Stimulated activated CD4-positive, alpha-beta T cell treated with anti-CD3 and anti-CD28 coated beads, Interleukin-4, amount 100 ng/mL, for 48 hours (primary cell): ENCODE data around the gene ZNF354B.
"Not testable (repeated sequence)": the region's sequence is repeated elsewhere in the genome, so short reads cannot be mapped to it uniquely, and the experiment has no call there.

Experiments
- DNase-seq, 2 donors: peaks; one replicate each; pipeline ENCODE4 v3.0.0-alpha.2; 2020; ENCODE audit warnings: low read depth in 2 of 2

The ZNF354B gene

DNA sequence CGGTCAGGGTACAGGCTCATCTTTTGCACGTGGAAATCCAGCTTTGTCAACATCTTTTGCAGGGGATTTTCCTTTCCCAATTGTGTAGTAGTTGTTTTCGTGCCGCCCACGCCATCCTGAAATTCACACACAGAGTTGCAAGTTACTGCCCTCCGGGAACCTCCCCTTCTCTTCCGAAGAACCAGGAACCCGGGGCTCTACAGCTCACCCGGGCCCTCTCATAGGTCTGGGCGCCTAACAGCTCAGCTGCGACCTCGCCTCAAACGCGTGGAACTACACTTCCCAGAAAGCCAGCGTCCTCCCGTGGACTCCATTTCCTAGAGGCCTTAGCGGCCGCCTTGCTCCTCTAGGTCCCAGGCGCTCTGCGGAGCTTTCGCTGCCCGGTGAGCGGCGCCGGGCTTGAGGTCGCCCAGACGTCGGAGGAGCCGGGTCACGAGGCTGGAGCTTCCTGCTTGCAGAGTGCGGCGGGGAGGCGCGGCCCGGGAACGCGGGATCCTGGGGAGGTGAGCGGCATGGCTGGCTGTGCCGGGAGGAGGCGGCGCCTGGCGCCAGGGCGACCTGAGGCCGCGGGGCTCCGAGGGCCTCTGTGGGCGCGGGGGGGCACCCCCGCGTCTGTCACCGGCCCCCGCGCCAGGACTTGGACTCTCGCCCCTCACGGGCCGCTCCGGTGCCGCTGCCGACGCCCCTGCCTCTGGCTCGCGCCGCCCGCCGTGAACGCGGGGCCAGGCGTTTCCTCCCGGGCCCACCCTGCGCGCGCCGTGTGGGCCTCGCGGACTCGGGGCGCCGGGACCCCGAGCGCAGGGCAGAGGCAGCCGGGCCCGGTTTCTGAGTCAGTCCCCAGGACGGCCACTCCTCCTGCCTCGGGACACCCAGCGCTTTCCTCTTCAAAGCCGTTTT, at the start of gene ZNF354B:
ZNF354B (plus strand) TSS at position 329 of the 897 bp plus-strand sequence. CDS start 1,095 bp downstream, outside the sequence.
- DNase-seq = peak; percentile 69 to 80

DNA sequence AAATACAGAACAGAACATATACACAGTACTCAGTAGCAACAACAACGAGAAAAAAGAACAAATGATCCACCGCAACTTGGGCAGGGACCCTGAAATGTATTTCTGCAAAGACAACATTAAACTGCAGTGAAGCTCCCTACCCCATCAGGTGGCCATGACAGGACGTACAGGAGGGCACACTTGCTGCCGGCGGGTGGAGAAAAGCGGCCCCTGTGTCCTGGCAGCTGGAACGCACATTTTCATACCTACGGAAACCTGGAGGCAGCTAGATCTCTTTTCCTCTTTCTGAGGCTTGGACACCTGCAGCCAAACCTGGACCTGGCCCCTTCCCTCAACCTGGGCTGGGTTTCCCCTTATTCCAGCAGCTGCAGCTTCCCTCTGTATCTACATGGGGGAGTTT, 42.2 kb upstream of the ZNF354B start:
- DNase-seq = no peak

DNA sequence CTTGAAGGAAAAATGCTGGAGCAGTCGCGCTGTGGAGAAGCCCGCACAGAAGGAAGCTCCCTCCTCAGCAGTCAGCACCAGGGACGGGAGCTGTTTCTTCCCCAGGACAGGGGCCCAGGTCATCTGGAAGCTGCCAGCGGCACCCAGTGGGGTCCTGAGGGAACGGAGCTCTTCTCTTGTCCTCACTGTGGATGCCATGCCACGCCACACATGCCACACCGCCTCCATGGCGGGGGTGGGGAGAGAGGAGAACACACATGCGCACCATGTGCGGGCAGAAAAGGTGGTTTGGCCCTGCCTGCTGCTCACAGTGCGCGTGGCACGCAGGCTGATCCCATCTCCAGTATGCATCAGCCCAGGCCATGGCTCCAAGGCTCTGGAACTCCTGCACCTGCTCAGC, 41.7 kb upstream of the ZNF354B start:
- DNase-seq = no peak

DNA sequence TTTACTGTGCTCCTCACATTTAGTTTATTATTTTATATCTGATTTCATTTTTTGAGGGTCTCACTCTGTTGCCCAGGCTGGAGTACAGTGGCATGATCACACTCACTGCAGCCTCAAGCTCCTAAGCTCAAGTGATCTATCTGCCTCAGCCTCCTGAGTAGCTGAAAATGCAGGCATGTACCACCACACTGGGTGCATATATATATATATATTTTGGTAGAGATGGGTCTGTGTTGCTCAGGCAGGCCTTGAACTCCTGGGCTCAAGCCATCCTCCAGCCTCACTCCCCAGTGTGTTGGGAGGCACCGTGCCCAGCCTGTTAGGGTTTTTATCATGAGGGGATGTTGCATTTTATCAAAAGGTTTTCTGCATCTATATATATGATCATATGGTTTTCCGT, 39.8 kb upstream of the ZNF354B start:
- DNase-seq = no peak

DNA sequence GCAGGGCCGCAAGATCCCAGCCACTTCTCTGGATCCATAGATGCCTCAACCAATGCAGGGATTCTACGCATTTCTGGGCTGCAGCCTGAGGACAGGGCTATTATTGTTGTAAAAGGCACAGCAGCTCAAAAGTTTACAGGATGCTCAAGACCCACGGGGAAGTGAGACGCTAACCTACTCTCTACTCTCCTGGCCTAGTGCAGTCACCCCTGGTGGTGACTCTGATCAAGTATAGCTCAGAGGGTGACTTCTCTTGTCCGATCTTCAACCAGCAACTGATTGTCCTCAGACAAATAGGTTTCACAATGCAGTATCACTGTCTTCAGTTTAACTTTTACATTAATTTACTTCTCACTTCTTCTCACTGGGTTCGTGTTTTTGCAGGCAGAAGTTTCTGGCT, 34.3 kb upstream of the ZNF354B start:
- no peak for DNase-seq

DNA sequence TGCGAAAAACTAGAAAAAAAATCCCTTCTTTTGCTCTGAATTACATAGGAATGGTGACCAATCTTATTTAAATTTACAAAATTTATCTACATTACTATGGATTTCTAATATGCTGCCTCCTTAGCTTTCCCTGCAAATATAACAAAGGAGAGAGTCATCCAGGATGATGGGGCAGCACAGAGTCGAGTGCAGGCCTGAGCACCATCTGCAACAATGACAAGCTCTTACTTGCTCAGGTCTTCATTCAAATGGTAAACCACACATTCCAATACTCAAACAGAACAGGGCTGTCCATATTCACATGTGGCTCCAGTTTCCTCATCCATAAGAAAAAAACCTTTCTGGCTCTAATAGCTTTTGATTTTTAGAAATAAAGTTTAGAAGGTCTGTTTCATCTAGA, 33.5 kb upstream of the ZNF354B start:
- no peak for DNase-seq

DNA sequence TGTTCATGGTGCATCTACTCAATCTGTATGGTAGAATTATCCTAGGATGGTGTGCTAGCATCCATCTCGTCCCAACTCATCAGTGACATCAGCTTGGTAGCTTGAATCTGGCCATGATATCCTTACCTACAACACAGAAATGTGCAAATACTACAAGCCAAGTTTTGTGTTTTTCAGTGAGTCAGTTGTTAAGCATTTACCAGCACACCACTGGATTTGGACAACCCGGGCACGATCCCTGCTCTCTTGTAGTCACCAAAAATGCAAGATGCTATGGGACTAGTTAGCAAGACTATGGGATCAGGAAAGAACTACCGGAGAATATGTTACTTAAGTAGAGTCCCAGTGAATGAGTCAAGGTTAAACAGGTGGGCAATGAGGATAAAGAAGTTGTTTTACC, 32.1 kb upstream of the ZNF354B start:
- no peak for DNase-seq

DNA sequence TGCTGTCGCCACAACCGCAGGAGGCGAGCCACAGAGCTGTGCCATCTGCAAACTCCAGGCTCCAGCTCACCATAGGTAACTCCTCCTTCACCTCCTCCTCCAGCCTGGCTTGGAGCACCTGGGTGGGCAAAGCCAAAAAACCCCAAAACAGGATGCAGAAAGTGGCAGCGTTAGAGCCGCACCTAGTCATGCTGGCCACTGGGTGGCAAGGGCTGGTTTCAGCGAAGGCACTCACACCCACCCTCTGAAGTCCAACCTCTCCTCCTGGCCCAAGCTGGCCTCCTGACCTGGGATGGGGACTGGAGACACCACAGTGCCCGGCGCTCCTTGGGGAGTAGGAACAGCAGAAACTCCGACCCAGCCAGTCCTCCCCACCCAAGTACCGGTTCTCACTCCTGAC, 28.7 kb upstream of the ZNF354B start:
- no peak for DNase-seq

DNA sequence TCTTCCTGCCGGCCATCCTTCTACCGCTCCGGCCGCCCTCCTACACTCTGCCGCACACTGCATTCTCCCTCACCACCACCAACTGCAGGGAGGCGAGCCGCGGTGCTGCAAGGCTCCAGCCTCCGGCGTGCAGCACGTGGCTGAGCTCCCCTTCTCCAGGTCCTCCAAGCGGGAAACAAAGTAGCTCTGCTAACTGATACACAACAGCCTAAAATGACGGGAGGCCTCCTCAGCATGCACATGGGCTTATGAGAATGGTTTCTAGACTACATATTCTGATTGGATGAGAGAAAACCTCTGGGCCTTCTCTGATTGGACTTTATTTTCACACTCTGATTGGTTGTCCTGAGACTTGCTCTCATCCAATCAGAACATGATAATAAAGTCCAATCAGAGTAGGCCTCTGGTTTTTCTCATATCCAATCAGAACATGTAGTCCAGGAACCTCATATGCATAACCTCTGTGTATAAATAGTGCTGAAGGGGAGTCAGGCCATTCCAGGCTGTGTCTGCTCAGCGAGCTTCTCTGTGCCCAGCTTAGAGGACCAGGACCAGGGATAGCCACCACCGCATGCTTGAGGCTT, 27.0 kb upstream of the ZNF354B start:
- no peak for DNase-seq

DNA sequence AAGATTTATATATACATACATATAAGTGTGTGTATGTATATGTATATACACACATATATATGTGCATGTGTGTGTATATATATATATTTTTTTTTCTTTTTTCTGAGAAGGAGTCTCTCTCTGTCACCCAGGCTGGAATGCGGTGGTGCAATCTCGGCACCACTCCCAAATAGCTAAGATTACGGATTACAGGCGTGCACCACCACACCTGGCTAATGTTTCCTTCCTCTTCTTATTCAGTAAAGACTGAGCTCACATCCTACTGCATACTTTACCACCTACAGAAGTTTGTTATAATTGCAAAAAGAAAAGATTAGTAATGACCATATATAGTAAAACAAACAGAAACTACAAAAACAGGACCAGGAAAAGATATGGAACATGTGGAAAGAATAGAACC, 23.1 kb upstream of the ZNF354B start:
- no peak for DNase-seq

DNA sequence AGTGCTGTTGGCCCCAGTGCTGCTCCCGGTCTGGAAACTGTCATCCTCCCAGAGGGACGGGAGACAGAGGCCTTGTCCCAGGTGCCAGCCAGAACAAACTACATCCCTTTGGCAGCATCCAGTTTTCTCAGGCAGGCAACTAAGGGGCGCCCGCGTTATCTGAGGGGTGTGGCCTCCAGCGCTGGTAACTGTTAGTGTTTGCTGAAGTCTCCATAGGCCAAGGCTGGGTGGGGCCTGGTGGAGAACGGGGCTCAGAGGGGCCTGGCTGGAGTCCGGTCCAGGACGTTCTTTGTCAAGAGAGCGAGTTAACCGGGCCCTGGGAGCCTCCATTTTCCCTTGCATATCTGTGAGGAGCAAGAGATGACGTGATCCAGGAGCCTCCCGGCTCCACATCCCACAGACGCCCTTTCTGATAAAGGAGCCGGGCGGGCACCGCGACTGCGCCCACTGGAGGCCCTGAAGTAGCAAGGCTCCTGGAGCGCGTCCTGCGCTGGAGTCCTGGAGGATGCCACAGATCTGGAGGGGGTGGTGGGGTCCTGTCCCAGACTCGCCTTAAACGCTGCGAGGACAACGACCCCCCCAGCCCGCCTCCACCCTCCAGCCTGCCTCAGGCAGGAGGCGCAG, 20.9 kb upstream of the ZNF354B start:
- DNase-seq = not testable (repeated sequence)

DNA sequence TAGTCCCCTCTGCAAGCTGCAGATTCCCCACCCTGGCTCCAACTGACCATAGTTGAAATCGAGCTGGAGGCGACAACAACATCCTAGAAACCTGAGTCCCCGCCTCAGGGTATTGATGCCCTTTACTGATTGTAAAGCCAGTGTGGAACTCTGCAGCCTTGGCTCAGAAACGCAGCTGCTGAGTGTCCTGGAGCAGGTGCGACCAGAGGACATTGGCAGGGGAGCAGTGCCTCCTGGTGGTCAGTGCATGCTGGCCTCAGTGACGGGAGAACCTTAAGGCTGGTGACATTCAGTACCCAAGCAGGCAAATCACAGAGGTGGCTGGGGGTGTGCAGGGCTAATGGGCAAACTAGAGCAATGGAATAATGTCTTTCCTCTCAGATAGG, 20.4 kb upstream of the ZNF354B start:
- DNase-seq = peak; percentile 29 to 34

DNA sequence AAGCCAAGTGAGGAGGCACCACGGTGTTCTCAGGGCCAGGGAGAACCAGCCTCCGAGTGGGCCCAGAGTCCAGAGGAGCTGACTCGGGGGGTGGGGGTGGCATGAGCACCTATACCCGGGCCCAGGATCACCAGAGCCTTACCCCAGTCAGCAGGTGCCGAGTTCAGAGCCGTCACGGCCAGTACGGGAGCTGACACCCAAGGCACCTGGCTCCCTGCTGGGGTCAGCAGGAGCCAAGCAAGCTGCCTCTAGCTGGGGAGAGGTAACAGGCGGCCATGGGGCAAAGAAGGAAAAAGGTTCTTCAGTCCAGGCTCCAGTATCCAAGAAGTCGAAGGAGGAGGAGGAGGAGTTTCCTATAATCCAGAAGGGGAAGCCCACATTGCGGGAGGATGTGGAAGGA, 19.4 kb upstream of the ZNF354B start:
- DNase-seq = not testable (repeated sequence)

DNA sequence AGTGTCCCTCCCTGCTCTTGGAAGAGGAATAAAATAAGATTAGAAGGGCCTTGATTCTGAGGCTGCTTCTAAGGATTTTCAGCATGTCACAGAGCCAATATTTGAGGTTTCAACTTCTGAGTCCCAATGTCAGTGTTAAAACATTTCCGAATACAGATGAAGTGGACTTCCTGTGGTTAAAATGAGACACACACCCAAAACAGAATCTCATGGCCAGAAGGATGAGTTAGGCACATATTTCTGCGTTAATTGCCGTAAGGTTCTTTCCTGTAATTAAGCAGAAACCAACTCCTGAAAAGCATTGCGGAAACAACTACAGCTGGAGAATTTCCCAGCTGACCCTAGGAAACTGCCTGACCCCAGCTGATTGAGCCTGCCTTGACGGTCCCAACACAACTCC, 10.4 kb upstream of the ZNF354B start:
- no peak for DNase-seq

DNA sequence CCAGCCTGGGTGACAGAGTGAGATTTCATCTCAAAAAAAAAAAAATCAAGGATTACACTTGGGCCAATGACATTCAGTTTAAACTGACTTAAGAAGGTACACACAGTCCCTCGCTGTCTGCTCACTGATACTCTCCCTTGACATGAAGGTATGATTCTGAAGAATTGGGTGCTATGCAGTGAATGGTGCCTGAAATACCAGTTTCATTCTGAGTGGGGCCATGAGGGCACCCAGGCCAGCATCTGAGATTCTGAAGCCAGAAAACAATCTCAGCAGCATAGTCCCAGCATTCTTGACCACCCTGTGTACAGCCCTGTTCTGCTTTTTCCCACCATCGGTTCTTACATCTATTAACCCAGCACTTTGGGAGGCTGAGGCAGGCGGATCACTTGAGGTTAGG, 7.8 kb upstream of the ZNF354B start:
- DNase-seq = no peak

DNA sequence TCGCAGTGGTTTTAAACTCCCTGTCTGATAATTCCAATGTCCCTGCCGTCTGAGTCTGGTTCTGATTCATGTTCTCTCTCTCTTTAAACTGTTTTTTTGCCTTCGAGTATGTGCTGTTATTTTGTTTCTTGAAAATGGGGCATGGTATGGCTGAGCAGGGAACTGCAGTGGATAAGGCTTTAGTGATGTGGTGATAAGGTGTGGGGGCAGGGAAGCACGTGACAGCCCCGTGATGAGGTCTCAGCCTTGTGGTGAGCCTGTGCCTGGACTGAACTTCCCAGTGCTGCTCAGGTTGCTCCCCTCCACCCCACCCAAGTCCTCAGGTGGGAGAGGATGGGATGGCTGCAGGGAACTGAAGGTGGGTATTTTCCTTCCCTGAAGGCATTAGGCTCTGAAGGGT, 5.5 kb upstream of the ZNF354B start:
- no peak for DNase-seq

DNA sequence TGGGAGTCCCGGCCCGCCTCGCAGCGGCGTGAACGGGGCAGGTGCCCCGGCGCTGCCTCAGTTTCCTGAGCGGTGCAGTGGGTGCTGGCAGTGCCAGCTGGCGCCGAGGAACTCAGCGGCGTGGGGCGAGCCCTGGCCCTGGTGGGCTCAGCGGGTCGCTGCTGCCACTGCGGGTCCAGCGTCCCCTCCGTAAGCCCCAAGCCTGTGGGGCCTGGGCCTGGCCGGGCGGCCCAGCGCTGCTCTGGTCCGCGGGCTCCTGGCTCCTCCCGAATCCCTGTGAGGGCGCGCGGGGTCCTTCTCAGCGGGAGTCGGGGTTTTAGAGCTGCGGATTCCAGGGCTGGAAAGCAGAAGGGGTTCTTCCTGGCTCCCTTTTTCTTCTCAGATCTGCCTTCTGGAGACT, 862 bp downstream of the ZNF354B start:
- not testable (repeated sequence) for DNase-seq

DNA sequence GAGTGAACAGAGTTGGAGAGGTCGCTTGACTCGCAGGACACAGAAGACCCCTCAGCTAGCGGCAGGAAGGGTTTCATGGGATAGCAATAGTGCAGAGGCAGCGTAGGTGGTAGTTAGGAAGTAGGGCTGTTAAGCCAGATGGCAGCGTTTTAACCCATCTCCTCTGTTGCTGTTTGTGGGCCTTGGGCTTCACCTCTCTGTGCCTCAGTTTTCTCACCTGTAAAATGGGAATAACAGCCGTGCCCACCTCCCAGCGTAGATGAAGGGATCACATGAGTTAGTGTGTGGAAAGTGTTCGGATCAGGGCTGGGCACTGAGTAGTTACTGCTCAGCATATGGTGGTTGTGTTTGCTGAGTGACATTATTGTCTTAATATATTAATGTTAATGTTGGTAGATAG, 1.9 kb downstream of the ZNF354B start:
- DNase-seq = no peak

DNA sequence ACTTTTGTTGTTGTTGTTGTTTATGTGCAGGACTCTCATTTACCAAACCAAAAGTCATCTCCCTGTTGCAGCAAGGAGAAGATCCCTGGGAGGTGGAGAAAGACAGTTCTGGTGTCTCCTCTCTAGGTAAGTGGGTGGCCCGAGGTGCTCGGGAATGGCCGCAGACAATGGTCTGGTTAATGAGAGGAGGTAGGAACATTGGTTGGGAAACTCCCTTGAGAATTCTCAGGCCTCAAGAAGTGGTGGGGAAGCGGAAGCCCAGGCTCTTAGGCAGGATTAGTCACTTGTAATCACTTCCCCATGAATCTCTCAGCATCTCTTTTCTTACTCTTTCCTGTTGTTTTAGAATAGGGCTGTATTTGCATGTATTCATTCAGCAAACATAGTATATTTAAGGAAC, 7.2 kb downstream of the ZNF354B start:
- no peak for DNase-seq

DNA sequence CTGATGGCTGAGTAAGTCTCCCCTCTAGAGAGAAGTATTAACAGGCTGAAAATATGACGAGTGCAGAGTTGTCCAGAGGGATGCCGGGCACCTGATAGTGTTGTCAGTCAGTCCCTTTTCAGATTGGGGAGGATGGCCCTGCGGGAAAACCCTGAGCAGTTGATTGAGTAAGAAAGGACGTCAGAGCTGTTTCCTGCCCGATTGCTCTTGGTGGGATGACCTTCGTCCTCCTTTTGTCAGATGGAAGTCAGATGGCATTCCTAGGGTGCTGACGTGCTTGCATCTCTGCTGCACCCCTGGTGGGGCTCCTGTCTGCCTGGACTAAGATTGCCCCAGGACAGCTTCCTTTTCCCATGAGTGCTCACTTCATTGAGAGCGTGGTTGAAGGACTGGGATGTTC, 9.8 kb downstream of the ZNF354B start:
- no peak for DNase-seq

DNA sequence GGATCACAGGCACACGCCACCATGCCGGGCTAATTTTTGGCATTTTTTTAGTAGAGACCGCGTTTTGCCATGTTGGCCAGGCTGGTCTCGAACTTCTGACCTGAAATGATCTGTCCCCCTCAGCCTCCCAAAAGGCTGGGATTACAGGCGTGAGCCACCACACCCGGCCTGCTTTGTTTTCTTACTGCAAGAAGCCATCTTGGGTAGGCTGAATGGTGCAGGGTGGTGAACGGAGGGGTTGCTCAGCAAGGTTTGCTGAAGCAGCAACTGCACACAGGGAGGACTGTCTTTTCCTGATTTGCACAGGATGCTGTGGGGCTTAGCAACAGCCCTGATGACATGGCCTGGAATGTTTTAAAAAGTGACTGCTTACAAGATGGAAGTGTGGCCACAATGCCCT, 10.7 kb downstream of the ZNF354B start:
- DNase-seq = no peak

DNA sequence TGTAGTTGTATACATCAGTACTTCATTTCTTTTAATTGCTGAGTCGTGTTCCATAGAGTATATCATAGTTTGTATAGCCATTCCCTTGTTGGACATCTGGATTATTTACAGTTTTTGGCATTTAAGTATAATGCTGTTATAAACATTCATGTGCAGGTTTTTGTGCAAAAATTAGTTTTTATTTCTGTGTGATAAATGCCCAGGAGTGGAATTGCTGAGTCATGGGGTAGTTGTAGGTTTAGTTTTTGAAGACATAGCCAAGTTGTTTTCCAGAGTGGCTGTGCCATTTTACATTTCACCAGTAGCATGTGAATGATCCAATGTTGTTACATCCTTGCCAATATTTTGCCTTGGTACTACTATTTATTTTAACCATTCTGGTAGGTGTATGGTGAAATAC, 12.5 kb downstream of the ZNF354B start:
- no peak for DNase-seq

DNA sequence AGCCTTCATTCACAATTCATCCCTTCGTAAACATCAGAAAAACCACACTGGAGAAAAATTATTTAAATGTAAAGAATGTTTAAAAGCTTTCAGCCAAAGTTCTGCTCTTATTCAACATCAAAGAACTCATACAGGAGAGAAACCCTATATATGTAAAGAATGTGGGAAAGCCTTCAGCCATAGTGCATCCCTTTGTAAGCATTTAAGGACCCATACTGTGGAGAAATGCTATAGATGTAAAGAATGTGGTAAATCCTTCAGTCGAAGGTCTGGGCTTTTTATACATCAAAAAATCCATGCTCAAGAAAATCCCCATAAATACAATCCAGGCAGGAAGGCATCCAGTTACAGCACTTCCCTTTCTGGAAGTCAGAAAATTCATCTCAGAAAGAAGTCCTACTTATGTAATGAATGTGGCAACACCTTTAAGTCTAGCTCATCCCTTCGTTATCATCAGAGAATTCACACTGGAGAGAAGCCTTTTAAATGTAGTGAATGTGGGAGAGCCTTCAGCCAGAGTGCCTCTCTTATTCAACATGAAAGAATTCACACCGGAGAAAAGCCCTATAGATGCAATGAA, 23.5 kb downstream of the ZNF354B start:
- DNase-seq = not testable (repeated sequence)
